PC-3 (cell line): ENCODE measurements around the gene TOMM22. TPM values are rescaled to one million over a fixed set of nuclear protein-coding genes. Genes with fewer than 3 reads are reported as not detected.

Experiments
- ATAC-seq: fragments of 200-7000 bp; cut with Tn5 transposase; 2 replicates; pipeline ENCODE4 v1.9.1; 2020; ENCODE audit warnings: mild to moderate bottlenecking, moderate library complexity
- BruUV-seq: library from RNA; stranded (reverse); fragments of 400-500 nt; replicated peaks from 2 replicates; lab custom pipeline; 2021; lab: Mats Ljungman, UMichigan
- CTCF ChIA-PET: fragments of 300-600 bp; sonication (Branson Sonifier 250); formaldehyde crosslinking; loops from one replicate; lab custom pipeline; 2022; ENCODE audit warnings: antibody characterized with exemption; lab: Charles Lee
- POLR2A ChIA-PET: fragments of 300-600 bp; sonication (Branson Sonifier 250); formaldehyde crosslinking; loops from one replicate; lab custom pipeline; 2022; ENCODE audit warnings: antibody characterized with exemption; ENCODE audit not compliant: unreplicated experiment; lab: Charles Lee
- DNase-seq: peaks from one replicate; pipeline ENCODE4 v3.0.0-alpha.2; 2015
- H2AFZ ChIP-seq: fragments of 300-600 bp; sonication (generic); 2 replicates; pipeline ENCODE4 v1.6.0; 2016; ENCODE audit warnings: antibody characterized with exemption, low read length
- H3F3A ChIP-seq: fragments of 300-600 bp; sonication (generic); one replicate; pipeline ENCODE4 v1.6.0; 2017; ENCODE audit warnings: antibody characterized with exemption, low read length, control low read depth, mild to moderate bottlenecking; ENCODE audit not compliant: unreplicated experiment
- H3K27ac ChIP-seq: fragments of 300-600 bp; sonication (generic); 2 replicates; pipeline ENCODE4 v1.5.1; 2016; ENCODE audit warnings: mild to moderate bottlenecking, low read length
- H3K27me3 ChIP-seq: fragments of 300-600 bp; sonication (generic); 2 replicates; pipeline ENCODE4 v1.6.1; 2016; ENCODE audit warnings: low read length, mixed read lengths
- H3K36me3 ChIP-seq: fragments of 300-600 bp; sonication (generic); 2 replicates; pipeline ENCODE4 v1.6.1; 2016; ENCODE audit warnings: low read depth, mixed run types, low read length, mixed read lengths
- H3K4me1 ChIP-seq: fragments of 300-600 bp; sonication (generic); 2 replicates; pipeline ENCODE4 v1.5.1; 2016; ENCODE audit warnings: low read length; ENCODE audit not compliant: insufficient read depth
- H3K4me2 ChIP-seq: fragments of 300-600 bp; sonication (generic); 2 replicates; pipeline ENCODE4 v1.6.0; 2016; ENCODE audit warnings: low read length
- H3K4me3 ChIP-seq: fragments of 300-600 bp; sonication (generic); 2 replicates; pipeline ENCODE4 v1.5.1; 2016; ENCODE audit warnings: mild to moderate bottlenecking, low read length, mixed read lengths
- H3K79me2 ChIP-seq: fragments of 300-600 bp; sonication (generic); 2 replicates; pipeline ENCODE4 v1.6.1; 2017; ENCODE audit warnings: low read length, mixed read lengths
- H3K9ac ChIP-seq: fragments of 300-600 bp; sonication (generic); 2 replicates; pipeline ENCODE4 v1.6.0; 2016; ENCODE audit warnings: mild to moderate bottlenecking, low read length
- H3K9me2 ChIP-seq: fragments of 300-600 bp; sonication (generic); replicated peaks from 2 replicates; pipeline ENCODE4 v1.6.1; 2016; ENCODE audit warnings: mixed run types, low read length, mixed read lengths
- H3K9me3 ChIP-seq: fragments of 300-600 bp; sonication (generic); 2 replicates; pipeline ENCODE4 v1.6.1; 2016; ENCODE audit warnings: low read length, mixed read lengths
- H4K20me1 ChIP-seq: fragments of 300-600 bp; sonication (generic); 2 replicates; pipeline ENCODE4 v1.6.1; 2016; ENCODE audit warnings: low read length, mixed read lengths
- EZH2 ChIP-seq: fragments of 300-600 bp; sonication (generic); IDR thresholded peaks from one replicate; pipeline ENCODE4 v1.6.1; 2017; ENCODE audit warnings: antibody characterized with exemption, mild to moderate bottlenecking, low read length; ENCODE audit not compliant: unreplicated experiment
- EZH2phosphoT487 ChIP-seq: fragments of 300-600 bp; sonication (generic); IDR thresholded peaks from 2 replicates; pipeline ENCODE4 v1.6.1; 2018; ENCODE audit warnings: mild to moderate bottlenecking, antibody characterized with exemption, low read length, borderline replicate concordance
- intact Hi-C: fragments of 100-400 bp; cut with micrococcal nuclease; formaldehyde crosslinking; loops from 2 replicates; pipeline ENCODE4 v1.9.0; 2023
- total RNA-seq: library from RNA; depleted of rRNA; stranded (reverse); fragments of >200 nt; gene quantifications from 2 replicates; pipeline ENCODE4 v1.2.3, GENCODE V29; 2014
- TF ChIP-seq, protein P1 (sequence below): fragments of 300-600 bp; sonication (generic); conservative IDR thresholded peaks from 2 replicates; pipeline ENCODE4 v1.5.1; 2017; ENCODE audit warnings: antibody characterized with exemption, low read depth, mild to moderate bottlenecking, low read length

The TOMM22 gene
- total RNA-seq, 1 experiment from 2014 or later, result 82.3 TPM

DNA sequence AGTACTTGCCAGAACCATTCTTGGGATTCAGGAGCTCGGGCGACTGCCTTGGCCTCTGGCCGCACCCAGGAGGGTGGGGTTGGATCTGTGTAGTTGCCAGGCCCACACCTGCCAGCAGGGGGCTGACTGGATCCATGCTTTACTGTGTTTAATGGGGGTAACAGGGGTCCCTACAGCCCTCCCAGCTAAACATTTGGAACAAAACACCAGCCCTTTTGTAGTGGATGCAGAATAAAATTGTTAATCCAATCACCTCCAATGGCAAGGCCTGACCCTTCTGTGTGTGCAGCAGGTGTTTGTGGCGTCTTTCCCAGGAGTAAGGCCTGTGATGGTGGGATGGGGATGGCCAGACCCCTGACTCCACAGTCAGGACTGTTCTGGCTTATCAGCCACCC lies 51.6 kb downstream of the TOMM22 start:
- no peak for TF ChIP-seq EZH2phosphoT487
- no peak for TF ChIP-seq EZH2
- TF ChIP-seq, protein P1, sequence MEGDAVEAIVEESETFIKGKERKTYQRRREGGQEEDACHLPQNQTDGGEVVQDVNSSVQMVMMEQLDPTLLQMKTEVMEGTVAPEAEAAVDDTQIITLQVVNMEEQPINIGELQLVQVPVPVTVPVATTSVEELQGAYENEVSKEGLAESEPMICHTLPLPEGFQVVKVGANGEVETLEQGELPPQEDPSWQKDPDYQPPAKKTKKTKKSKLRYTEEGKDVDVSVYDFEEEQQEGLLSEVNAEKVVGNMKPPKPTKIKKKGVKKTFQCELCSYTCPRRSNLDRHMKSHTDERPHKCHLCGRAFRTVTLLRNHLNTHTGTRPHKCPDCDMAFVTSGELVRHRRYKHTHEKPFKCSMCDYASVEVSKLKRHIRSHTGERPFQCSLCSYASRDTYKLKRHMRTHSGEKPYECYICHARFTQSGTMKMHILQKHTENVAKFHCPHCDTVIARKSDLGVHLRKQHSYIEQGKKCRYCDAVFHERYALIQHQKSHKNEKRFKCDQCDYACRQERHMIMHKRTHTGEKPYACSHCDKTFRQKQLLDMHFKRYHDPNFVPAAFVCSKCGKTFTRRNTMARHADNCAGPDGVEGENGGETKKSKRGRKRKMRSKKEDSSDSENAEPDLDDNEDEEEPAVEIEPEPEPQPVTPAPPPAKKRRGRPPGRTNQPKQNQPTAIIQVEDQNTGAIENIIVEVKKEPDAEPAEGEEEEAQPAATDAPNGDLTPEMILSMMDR, result peak; percentile 77
- no peaks in the 10 kb centered on the region for H3F3A ChIP-seq
- no peak overlapping the region for H3K9ac ChIP-seq
- no TSS peak for BruUV-seq
- no peaks in the 10 kb centered on the region for H4K20me1 ChIP-seq
- H3K4me1 ChIP-seq, result peaks cover 6% of the 10 kb centered on the region; the same call in 1 of the 2 replicates
- intact Hi-C loops, result no loop called here
- peak; percentile 43 for ATAC-seq
- ChIA-PET POLR2A (no interaction called here), CTCF (interaction anchor here (0.6 kb wide), 1 partner anchor 842 kb away, joined by 3 read pairs; no protein-coding TSS in a partner anchor)
- no peak overlapping the region for H2AFZ ChIP-seq
- H3K27me3 ChIP-seq, result no peaks in the 10 kb centered on the region
- peaks cover 11% of the 10 kb centered on the region for H3K36me3 ChIP-seq
- no peaks in the 10 kb centered on the region for H3K79me2 ChIP-seq
- peak; percentile 29 for DNase-seq
- H3K27ac ChIP-seq, result no peak overlapping the region
- no peaks in the 10 kb centered on the region for H3K9me2 ChIP-seq
- H3K4me3 ChIP-seq, result no peak overlapping the region
- H3K4me2 ChIP-seq, result no peak overlapping the region
- H3K9me3 ChIP-seq, result no peaks in the 10 kb centered on the region

DNA sequence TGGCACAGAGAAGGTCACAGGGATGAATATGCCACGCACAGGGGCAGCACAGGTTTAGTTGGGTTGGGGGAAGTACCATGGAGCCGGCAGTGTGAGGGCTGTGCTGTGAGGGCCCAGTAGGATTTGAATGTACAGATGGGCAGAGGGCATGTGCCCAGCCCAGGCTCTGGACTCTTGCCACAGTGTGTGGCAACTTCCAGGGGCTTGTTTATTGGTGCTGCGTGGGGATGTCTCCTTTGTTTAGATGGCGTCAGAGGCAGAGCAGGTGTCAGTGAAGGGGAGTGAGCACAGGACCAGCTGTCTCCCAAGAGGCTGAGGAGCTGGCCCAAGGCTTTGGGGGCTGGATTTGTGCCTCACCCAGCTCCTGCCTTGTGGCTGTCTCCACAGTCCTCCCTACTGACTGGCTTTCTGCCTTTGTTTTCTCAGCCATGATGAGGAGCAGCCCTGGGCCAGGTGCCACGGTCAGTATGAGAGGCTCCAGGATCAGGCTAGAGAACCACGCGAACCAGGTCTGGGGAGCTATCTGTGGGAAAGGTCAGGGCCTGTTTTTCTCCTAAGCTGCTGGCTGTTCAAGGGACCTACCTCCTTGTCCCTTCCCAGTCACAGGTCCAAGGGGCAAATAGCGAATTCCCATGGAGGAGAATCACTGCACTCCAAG lies 52.1 kb downstream of the TOMM22 start:
- ATAC-seq (no peak), DNase-seq (no peak)
- H3K4me2 ChIP-seq, result no peak overlapping the region
- ChIA-PET CTCF (interaction anchor here (0.6 kb wide), 1 partner anchor 843 kb away, joined by 3 read pairs; no protein-coding TSS in a partner anchor), POLR2A (no interaction called here)
- peaks cover 11% of the 10 kb centered on the region for H3K36me3 ChIP-seq
- no peaks in the 10 kb centered on the region for H3K79me2 ChIP-seq
- H3K27ac ChIP-seq, result no peak overlapping the region
- peaks cover 6% of the 10 kb centered on the region; the same call in 1 of the 2 replicates for H3K4me1 ChIP-seq
- H2AFZ ChIP-seq, result no peak overlapping the region
- no peak overlapping the region for H3K9ac ChIP-seq
- H3K27me3 ChIP-seq, result no peaks in the 10 kb centered on the region
- intact Hi-C loops, result no loop called here
- no peaks in the 10 kb centered on the region for H4K20me1 ChIP-seq
- BruUV-seq, result no TSS peak
- no peaks in the 10 kb centered on the region for H3K9me3 ChIP-seq
- TF ChIP-seq, protein P1, result no peak
- TF ChIP-seq EZH2, result no peak
- no peak for TF ChIP-seq EZH2phosphoT487
- no peaks in the 10 kb centered on the region for H3K9me2 ChIP-seq
- H3K4me3 ChIP-seq, result no peak overlapping the region
- no peaks in the 10 kb centered on the region for H3F3A ChIP-seq

DNA sequence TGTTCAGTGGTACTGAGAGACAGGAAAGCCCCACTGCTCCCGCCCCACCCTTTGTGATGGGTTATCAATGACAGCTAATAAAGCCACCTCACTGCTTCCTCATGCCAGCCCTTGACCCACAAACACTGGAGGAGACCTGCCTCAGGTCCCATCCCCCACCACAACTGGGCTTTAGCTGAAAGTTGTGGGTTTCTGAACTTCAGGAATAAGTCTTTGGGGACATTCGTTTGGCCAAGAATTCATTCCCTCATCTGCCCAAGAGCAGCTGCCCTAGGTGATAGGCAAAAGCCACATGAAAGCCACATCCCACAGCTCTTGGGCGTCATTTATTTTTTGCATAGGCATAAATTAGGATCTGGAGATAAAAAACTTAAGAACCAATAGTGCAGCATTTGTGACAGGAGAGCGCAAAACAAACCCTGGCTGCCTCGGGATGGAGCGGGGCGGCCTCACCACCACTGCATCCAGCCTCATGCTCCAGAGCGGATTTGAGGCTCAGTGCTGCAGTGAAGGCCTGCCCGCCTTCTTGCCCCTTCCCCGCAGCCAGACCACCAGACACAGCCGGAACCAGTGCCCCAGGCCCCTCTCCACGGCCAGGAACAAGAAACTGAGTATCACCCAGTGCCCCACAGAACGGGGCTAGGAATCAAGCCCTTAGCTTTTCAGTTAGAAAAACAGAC lies 52.8 kb downstream of the TOMM22 start:
- H3K9ac ChIP-seq, result no peak overlapping the region
- H4K20me1 ChIP-seq, result no peaks in the 10 kb centered on the region
- POLR2A ChIA-PET, result no interaction called here
- H3F3A ChIP-seq, result no peaks in the 10 kb centered on the region
- intact Hi-C loops, result no loop called here
- no peak for TF ChIP-seq EZH2phosphoT487
- no peak for TF ChIP-seq EZH2
- TF ChIP-seq, protein P1, result no peak
- no peak overlapping the region for H2AFZ ChIP-seq
- CTCF ChIA-PET, result no interaction called here
- peaks cover 16% of the 10 kb centered on the region for H3K36me3 ChIP-seq
- H3K4me3 ChIP-seq, result no peak overlapping the region
- no peaks in the 10 kb centered on the region for H3K9me3 ChIP-seq
- BruUV-seq, result no TSS peak
- DNase-seq (no peak), ATAC-seq (no peak)
- no peaks in the 10 kb centered on the region for H3K27me3 ChIP-seq
- H3K9me2 ChIP-seq, result no peaks in the 10 kb centered on the region
- H3K4me1 ChIP-seq, result peaks cover 6% of the 10 kb centered on the region; the same call in 1 of the 2 replicates
- H3K4me2 ChIP-seq, result no peak overlapping the region
- no peaks in the 10 kb centered on the region for H3K79me2 ChIP-seq
- H3K27ac ChIP-seq, result no peak overlapping the region
